Measurements from ENCODE around the gene GGCX.

The GGCX gene

DNA sequence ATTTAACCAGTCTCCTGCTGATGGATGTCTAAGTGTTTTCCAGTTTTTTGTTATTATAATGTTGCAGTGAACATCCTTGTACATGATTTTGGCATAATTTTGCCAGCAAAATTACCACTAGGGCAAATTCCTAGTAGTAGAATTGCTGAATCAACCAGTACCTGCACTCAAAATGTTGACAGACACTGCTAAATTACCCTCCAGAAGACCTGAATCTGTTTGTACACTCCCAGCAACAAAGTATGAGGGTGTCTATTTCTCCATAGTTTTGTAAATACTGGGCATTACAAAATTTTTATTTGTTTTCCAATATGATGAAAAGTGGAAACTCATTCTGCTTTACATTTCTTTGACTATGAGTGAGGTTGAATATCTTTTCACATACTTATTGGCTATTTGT is 33.5 kb downstream of the GGCX start:
- Histone ChIP-seq H3K36me3 (ENCODE audit: insufficient read depth, insufficient read length, low read length) (no peaks in the 10 kb centered on the region), H3K9me3 (ENCODE audit: insufficient read depth, low read length) (no peaks in the 10 kb centered on the region), H3K9ac (ENCODE audit: insufficient read length, low read depth) (no peak overlapping the region), H3K27me3 (ENCODE audit: insufficient read depth, insufficient read length) (no peaks in the 10 kb centered on the region), H3K4me3 (ENCODE audit: insufficient read length, low read depth) (no peak overlapping the region), H3K4me1 (ENCODE audit: insufficient read depth, insufficient read length) (peaks cover 4% of the 10 kb centered on the region)
- DNase-seq (ENCODE audit: low read depth, low spot score): no peak
- no peak for TF ChIP-seq YY1 (IDR thresholded peaks at IDR 0.05; ENCODE audit: insufficient read depth, insufficient read length)
- TF ChIP-seq ZNF274 (IDR thresholded peaks at IDR 0.05; ENCODE audit: low read depth, low read length): no peak
- TF ChIP-seq SUZ12 (IDR thresholded peaks at IDR 0.05; ENCODE audit: extremely low read depth, insufficient read depth, insufficient read length): no peak

DNA sequence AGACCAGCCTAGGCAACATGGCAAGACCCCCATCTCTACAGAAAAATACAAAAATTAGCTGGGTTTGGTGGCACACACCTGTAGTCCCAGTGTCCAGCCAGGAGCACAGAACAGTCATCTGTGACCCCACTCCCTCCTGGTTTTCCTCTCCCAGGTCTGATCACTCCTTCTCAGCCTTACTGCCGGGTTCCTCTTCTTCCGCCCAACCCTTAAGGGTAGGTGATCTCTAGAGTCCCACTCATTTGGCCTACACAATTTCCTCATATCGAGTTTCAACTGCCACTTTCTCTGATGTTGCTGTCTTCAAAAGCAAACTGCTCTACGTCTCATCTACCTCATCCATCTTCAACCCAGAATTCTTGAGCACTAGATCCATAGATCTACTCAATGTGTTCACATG is 35.7 kb downstream of the GGCX start:
- H3K9me3 ChIP-seq (ENCODE audit: insufficient read depth, low read length): no peaks in the 10 kb centered on the region
- no peak overlapping the region for H3K9ac ChIP-seq (ENCODE audit: insufficient read length, low read depth)
- TF ChIP-seq YY1 (IDR thresholded peaks at IDR 0.05; ENCODE audit: insufficient read depth, insufficient read length) (no peak), SUZ12 (IDR thresholded peaks at IDR 0.05; ENCODE audit: extremely low read depth, insufficient read depth, insufficient read length) (no peak), ZNF274 (IDR thresholded peaks at IDR 0.05; ENCODE audit: low read depth, low read length) (no peak)
- no peaks in the 10 kb centered on the region for H3K27me3 ChIP-seq (ENCODE audit: insufficient read depth, insufficient read length)
- H3K36me3 ChIP-seq (ENCODE audit: insufficient read depth, insufficient read length, low read length): no peaks in the 10 kb centered on the region
- DNase-seq (ENCODE audit: low read depth, low spot score): no peak
- peaks cover 4% of the 10 kb centered on the region for H3K4me1 ChIP-seq (ENCODE audit: insufficient read depth, insufficient read length)
- H3K4me3 ChIP-seq (ENCODE audit: insufficient read length, low read depth): no peak overlapping the region

DNA sequence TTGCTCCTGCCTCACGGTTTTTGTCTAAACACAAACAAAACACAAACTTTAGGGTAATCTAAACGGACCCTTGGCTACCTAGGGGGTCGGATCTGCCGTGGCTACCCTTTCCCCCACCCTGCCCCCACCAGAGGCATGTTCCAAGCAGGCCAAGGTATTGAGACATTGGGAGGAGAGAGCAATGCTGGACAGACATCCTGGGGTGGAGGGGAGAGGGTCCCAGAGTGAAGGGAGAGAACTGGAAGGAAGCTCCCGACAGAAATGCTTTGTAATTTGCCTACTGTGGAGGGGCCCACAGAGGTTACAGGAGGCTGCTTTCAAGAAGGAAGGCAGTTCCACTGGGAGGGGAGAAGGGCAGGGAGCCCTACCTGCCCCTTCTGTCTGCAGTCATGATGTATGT is 36.3 kb downstream of the GGCX start:
- no peak overlapping the region for H3K4me3 ChIP-seq (ENCODE audit: insufficient read length, low read depth)
- no peaks in the 10 kb centered on the region for H3K9me3 ChIP-seq (ENCODE audit: insufficient read depth, low read length)
- no peaks in the 10 kb centered on the region for H3K27me3 ChIP-seq (ENCODE audit: insufficient read depth, insufficient read length)
- no peak overlapping the region for H3K9ac ChIP-seq (ENCODE audit: insufficient read length, low read depth)
- no peak for TF ChIP-seq YY1 (IDR thresholded peaks at IDR 0.05; ENCODE audit: insufficient read depth, insufficient read length)
- no peak for TF ChIP-seq ZNF274 (IDR thresholded peaks at IDR 0.05; ENCODE audit: low read depth, low read length)
- TF ChIP-seq SUZ12 (IDR thresholded peaks at IDR 0.05; ENCODE audit: extremely low read depth, insufficient read depth, insufficient read length): no peak
- H3K36me3 ChIP-seq (ENCODE audit: insufficient read depth, insufficient read length, low read length): no peaks in the 10 kb centered on the region
- DNase-seq (ENCODE audit: low read depth, low spot score): no peak
- peaks cover 4% of the 10 kb centered on the region for H3K4me1 ChIP-seq (ENCODE audit: insufficient read depth, insufficient read length)

DNA sequence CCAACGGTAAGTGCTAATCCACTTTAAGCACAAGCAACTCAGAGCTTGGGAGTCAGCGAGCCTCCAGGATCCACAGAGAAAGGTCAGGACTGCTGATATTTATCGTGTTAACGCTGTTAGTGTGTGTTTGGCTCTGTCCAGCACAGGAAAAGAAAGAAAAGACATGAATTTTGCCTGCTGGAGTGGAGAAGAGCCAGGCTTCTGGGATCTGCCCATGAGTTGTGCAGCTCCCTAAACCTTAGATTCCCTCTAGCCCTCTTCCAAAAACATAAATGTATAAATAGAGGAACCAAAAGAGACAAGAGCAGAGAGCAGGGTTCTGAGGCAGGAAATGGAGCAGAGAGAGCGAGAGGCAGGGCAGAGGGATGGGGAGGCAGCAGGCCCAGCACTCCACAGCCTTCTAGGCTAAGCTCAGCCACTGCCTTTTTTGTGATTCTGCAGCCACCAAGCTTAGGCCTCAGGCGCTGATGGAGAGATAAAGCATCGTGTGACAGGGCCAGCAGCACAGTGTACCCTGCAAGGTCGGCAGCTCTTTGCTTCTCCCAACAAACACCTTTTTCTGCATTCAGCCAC is 36.9 kb downstream of the GGCX start:
- no peak for DNase-seq (ENCODE audit: low read depth, low spot score)
- Histone ChIP-seq H3K36me3 (ENCODE audit: insufficient read depth, insufficient read length, low read length) (no peaks in the 10 kb centered on the region), H3K4me1 (ENCODE audit: insufficient read depth, insufficient read length) (peaks cover 4% of the 10 kb centered on the region), H3K9ac (ENCODE audit: insufficient read length, low read depth) (peak overlapping the region; percentile 17), H3K27me3 (ENCODE audit: insufficient read depth, insufficient read length) (no peaks in the 10 kb centered on the region), H3K9me3 (ENCODE audit: insufficient read depth, low read length) (no peaks in the 10 kb centered on the region), H3K4me3 (ENCODE audit: insufficient read length, low read depth) (no peak overlapping the region)
- TF ChIP-seq YY1 (IDR thresholded peaks at IDR 0.05; ENCODE audit: insufficient read depth, insufficient read length): no peak

DNA sequence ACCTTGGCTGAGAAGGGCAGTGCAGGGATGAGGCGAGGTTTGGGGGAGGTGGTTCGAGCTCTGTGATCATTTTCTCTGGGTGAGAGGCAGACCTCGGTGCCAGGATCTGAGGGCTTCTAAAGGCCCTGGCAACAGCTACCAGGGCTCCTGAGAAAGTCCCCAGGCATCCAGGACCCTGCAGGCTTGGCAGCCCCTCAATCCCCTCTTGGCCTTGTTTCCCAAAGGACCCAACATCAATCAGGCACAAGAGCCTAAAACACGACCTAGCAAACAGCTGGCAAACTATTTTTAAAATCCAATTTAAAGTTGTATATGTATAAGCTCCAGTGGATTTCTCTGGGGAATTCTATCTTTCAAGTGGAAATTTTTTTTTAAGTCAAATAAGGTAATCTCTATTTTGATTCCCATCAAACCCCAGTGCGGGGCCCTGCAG is 37.4 kb downstream of the GGCX start:
- TF ChIP-seq SUZ12 (IDR thresholded peaks at IDR 0.05; ENCODE audit: extremely low read depth, insufficient read depth, insufficient read length): no peak
- TF ChIP-seq ZNF274 (IDR thresholded peaks at IDR 0.05; ENCODE audit: low read depth, low read length): no peak
- no peak for TF ChIP-seq YY1 (IDR thresholded peaks at IDR 0.05; ENCODE audit: insufficient read depth, insufficient read length)
- Histone ChIP-seq H3K4me1 (ENCODE audit: insufficient read depth, insufficient read length) (peaks cover 4% of the 10 kb centered on the region), H3K36me3 (ENCODE audit: insufficient read depth, insufficient read length, low read length) (no peaks in the 10 kb centered on the region), H3K9me3 (ENCODE audit: insufficient read depth, low read length) (no peaks in the 10 kb centered on the region), H3K4me3 (ENCODE audit: insufficient read length, low read depth) (no peak overlapping the region), H3K27me3 (ENCODE audit: insufficient read depth, insufficient read length) (no peaks in the 10 kb centered on the region), H3K9ac (ENCODE audit: insufficient read length, low read depth) (peak overlapping the region; percentile 34)
- no peak for DNase-seq (ENCODE audit: low read depth, low spot score)

DNA sequence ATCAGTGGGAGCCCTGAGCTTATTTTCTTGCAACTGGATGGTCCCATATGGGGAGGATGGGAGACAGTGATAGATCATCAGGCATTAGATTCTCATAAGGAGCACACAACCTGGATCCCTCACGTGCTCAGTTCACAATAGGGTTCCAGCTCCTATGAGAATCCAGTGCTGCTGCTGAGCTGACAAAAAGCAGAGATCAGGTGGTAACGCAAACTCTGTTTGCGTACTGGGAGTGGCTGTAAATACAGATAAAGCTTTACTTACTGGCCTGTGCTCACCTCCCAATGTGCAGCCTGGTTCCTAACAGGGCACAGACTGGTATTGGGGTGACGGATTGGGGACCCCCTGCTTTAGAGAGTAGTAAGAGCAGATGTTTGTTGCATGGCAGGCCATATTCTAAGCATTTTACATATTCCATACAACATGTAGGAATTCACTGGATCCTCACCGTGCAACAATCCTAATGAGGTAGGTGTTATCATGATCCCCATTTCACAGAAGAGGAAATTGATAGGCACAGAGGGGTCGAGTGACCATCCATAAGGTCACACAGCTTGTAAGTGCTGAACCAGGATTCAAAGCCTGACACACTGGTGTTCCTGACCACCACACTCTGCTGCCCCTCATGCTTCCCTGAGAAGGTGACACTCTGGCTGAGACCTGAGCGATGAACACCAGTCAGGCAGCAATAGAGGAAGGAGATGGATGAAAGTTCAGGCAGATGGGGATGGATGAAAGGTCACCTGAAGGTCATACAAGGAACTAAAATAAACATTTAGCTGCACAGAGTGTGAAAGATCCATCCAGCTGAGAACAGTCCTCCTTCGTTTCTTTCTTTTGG is 38.0 kb downstream of the GGCX start:
- Histone ChIP-seq H3K9me3 (ENCODE audit: insufficient read depth, low read length) (no peaks in the 10 kb centered on the region), H3K4me1 (ENCODE audit: insufficient read depth, insufficient read length) (peaks cover 4% of the 10 kb centered on the region), H3K36me3 (ENCODE audit: insufficient read depth, insufficient read length, low read length) (no peaks in the 10 kb centered on the region), H3K4me3 (ENCODE audit: insufficient read length, low read depth) (no peak overlapping the region), H3K9ac (ENCODE audit: insufficient read length, low read depth) (no peak overlapping the region), H3K27me3 (ENCODE audit: insufficient read depth, insufficient read length) (no peaks in the 10 kb centered on the region)
- TF ChIP-seq YY1 (IDR thresholded peaks at IDR 0.05; ENCODE audit: insufficient read depth, insufficient read length): no peak
- TF ChIP-seq SUZ12 (IDR thresholded peaks at IDR 0.05; ENCODE audit: extremely low read depth, insufficient read depth, insufficient read length): no peak
- no peak for TF ChIP-seq ZNF274 (IDR thresholded peaks at IDR 0.05; ENCODE audit: low read depth, low read length)
- DNase-seq (ENCODE audit: low read depth, low spot score): no peak

DNA sequence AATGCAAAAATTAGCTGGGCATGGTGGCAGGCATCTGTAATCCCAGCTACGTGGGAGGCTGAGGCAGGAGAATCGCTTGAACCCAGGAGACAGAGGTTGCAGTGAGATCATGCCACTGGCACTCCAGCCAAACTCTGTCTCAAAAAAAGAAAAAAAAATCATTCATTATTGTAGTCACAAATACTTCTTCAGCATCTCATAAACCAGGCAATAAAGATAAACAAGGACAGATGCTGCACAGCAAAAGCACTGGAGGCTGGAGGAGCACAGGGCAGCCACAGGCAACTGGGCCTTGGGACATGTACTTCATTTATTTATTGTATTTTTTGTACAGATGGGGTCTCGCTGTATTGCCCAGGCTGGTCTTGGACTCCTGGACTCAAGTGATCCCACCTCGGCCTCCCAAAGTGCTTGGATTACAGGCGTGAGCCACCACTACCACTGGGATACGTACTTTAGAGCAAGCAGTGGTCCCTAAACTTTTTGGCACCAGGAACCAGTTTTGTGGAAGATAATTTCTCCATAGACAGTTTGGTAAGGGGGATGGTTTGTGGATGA is 39.1 kb downstream of the GGCX start:
- Histone ChIP-seq H3K9me3 (ENCODE audit: insufficient read depth, low read length) (no peaks in the 10 kb centered on the region), H3K27me3 (ENCODE audit: insufficient read depth, insufficient read length) (no peaks in the 10 kb centered on the region), H3K4me1 (ENCODE audit: insufficient read depth, insufficient read length) (peaks cover 4% of the 10 kb centered on the region), H3K4me3 (ENCODE audit: insufficient read length, low read depth) (no peak overlapping the region), H3K9ac (ENCODE audit: insufficient read length, low read depth) (no peak overlapping the region), H3K36me3 (ENCODE audit: insufficient read depth, insufficient read length, low read length) (no peaks in the 10 kb centered on the region)
- TF ChIP-seq YY1 (IDR thresholded peaks at IDR 0.05; ENCODE audit: insufficient read depth, insufficient read length) (no peak), SUZ12 (IDR thresholded peaks at IDR 0.05; ENCODE audit: extremely low read depth, insufficient read depth, insufficient read length) (no peak), ZNF274 (IDR thresholded peaks at IDR 0.05; ENCODE audit: low read depth, low read length) (no peak)
- no peak for DNase-seq (ENCODE audit: low read depth, low spot score)
